Peyer's patch (tissue), 4 donors: ENCODE measurements around the gene L3MBTL4.

ENCODE experiments used
- CTCF ChIP-seq, 6 experiments: fragments of 450-650 bp in 4 of 6; fragments of 200-600 bp in 2 of 6; sonication (generic) in 1 of 6; IDR thresholded peaks; one replicate each; pipeline ENCODE4 v1.5.1; 2017 to 2019; ENCODE audit warnings: antibody characterized with exemption in 6 of 6, mild to moderate bottlenecking in 3 of 6, moderate library complexity in 1 of 6
- POLR2A ChIP-seq, 2 donors: fragments of 450-650 bp; IDR thresholded peaks; one replicate each; pipeline ENCODE4 v1.5.1; 2017; ENCODE audit warnings: antibody characterized with exemption in 2 of 2, mild to moderate bottlenecking in 2 of 2, moderate library complexity in 2 of 2

GRCh38 chr18:6039055-6039454, 375.7 kb downstream of the L3MBTL4 start:
- TF ChIP-seq CTCF (IDR thresholded peaks at IDR 0.05), result no peak
- TF ChIP-seq POLR2A (IDR thresholded peaks at IDR 0.05), result no peak
